ENCODE results near the gene CACNB2.

GRCh38 chr10:18567343-18567856 lies 427.2 kb downstream of the CACNB2 start:
- TF ChIP-seq, protein P1, sequence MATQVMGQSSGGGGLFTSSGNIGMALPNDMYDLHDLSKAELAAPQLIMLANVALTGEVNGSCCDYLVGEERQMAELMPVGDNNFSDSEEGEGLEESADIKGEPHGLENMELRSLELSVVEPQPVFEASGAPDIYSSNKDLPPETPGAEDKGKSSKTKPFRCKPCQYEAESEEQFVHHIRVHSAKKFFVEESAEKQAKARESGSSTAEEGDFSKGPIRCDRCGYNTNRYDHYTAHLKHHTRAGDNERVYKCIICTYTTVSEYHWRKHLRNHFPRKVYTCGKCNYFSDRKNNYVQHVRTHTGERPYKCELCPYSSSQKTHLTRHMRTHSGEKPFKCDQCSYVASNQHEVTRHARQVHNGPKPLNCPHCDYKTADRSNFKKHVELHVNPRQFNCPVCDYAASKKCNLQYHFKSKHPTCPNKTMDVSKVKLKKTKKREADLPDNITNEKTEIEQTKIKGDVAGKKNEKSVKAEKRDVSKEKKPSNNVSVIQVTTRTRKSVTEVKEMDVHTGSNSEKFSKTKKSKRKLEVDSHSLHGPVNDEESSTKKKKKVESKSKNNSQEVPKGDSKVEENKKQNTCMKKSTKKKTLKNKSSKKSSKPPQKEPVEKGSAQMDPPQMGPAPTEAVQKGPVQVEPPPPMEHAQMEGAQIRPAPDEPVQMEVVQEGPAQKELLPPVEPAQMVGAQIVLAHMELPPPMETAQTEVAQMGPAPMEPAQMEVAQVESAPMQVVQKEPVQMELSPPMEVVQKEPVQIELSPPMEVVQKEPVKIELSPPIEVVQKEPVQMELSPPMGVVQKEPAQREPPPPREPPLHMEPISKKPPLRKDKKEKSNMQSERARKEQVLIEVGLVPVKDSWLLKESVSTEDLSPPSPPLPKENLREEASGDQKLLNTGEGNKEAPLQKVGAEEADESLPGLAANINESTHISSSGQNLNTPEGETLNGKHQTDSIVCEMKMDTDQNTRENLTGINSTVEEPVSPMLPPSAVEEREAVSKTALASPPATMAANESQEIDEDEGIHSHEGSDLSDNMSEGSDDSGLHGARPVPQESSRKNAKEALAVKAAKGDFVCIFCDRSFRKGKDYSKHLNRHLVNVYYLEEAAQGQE (IDR thresholded peaks at IDR 0.05; ENCODE audit: insufficient replicate concordance, low read depth) = no peak
- TF ChIP-seq POLR2AphosphoS5 (IDR thresholded peaks at IDR 0.05; ENCODE audit: low read depth) = no peak
- TF ChIP-seq CTCF (IDR thresholded peaks at IDR 0.05; ENCODE audit: insufficient read depth, low read length) = no peak
- TF ChIP-seq GABPA (IDR thresholded peaks at IDR 0.05; ENCODE audit: low read depth) = no peak

Data from HL-60 (cell line).